Peyer's patch (tissue), 4 donors: ENCODE measurements around the gene BHLHE40. TPM values are rescaled to one million over a fixed set of nuclear protein-coding genes. Genes with fewer than 3 reads are reported as not detected.
A peak's percentile ranks its signal among the peaks of the same experiment; 100 is the strongest.

Source experiments
- DNase-seq, 3 donors: peaks; one replicate each; pipeline ENCODE4 v3.0.0-alpha.2; 2017 to 2019
- H3K27ac ChIP-seq, 4 donors: fragments of 200-600 bp; sonication (generic); one replicate each; pipeline ENCODE4 v1.5.1; 2016 to 2019
- H3K27me3 ChIP-seq, 2 donors: fragments of 200-600 bp; sonication (generic); one replicate each; pipeline ENCODE4 v1.5.1; 2019
- H3K36me3 ChIP-seq, 3 donors: fragments of 200-600 bp; sonication (generic); one replicate each; pipeline ENCODE4 v1.5.1; 2016 to 2019
- H3K4me1 ChIP-seq, 4 donors: fragments of 200-600 bp; sonication (generic); one replicate each; pipeline ENCODE4 v1.5.1; 2016 to 2019
- H3K4me3 ChIP-seq, 4 donors: fragments of 200-600 bp; sonication (generic); 1 replicate in 3 of 4; 2 replicates in 1 of 4; pipeline ENCODE4 v1.5.1; 2016 to 2019; ENCODE audit warnings: mild to moderate bottlenecking in 1 of 4
- H3K9me3 ChIP-seq, 4 donors: fragments of 200-600 bp; sonication (generic); one replicate each; pipeline ENCODE4 v1.5.1; 2016 to 2019; ENCODE audit warnings: mild to moderate bottlenecking in 1 of 4
- CTCF ChIP-seq, 6 experiments: fragments of 450-650 bp in 4 of 6; fragments of 200-600 bp in 2 of 6; sonication (generic) in 1 of 6; IDR thresholded peaks; one replicate each; pipeline ENCODE4 v1.5.1; 2017 to 2019; ENCODE audit warnings: antibody characterized with exemption in 6 of 6, mild to moderate bottlenecking in 3 of 6, moderate library complexity in 1 of 6
- POLR2A ChIP-seq, 2 donors: fragments of 450-650 bp; IDR thresholded peaks; one replicate each; pipeline ENCODE4 v1.5.1; 2017; ENCODE audit warnings: antibody characterized with exemption in 2 of 2, mild to moderate bottlenecking in 2 of 2, moderate library complexity in 2 of 2
- total RNA-seq, 4 donors: library from RNA; depleted of rRNA; stranded (reverse); fragments of >200 nt; gene quantifications; one replicate each; pipeline ENCODE4 v1.1.0, GENCODE V29; 2016

The BHLHE40 gene
- total RNA-seq = 10 to 100 TPM; 20.3 to 78.4 (median 44.3) TPM

- Histone ChIP-seq H3K4me1 (peaks cover 0 to 41% (median 3%) of the 10 kb centered on the region in 4 donors), H3K27me3 (no peaks in the 10 kb centered on the region), H3K9me3 (no peaks in the 10 kb centered on the region), H3K36me3 (peaks cover 0 to 10% (median 0%) of the 10 kb centered on the region in 3 donors), H3K27ac (peak within 1 kb of the TSS; percentile 95 to 100 (median 99)), H3K4me3 (peak within 1 kb of the TSS; percentile 75 to 97 (median 90))
- no peak for TF ChIP-seq CTCF (IDR thresholded peaks at IDR 0.05)
- peak; percentile 79 to 86 for TF ChIP-seq POLR2A (IDR thresholded peaks at IDR 0.05)
- DNase-seq = peak in 1 of 3 donors; percentile 63
These were observed at the start of gene BHLHE40 for GRCh38 chr3:4979428-4980228. BHLHE40 (plus strand) TSS chr3:4979437; CDS start chr3:4979719, 282 bp downstream.

- no peaks in the 10 kb centered on the region for H3K4me1 ChIP-seq
- H3K9me3 ChIP-seq = no peaks in the 10 kb centered on the region
- H3K27me3 ChIP-seq = no peaks in the 10 kb centered on the region
- no peaks in the 10 kb centered on the region for H3K36me3 ChIP-seq
- TF ChIP-seq CTCF (IDR thresholded peaks at IDR 0.05) (peak in 1 of 6 experiments; percentile 5), POLR2A (IDR thresholded peaks at IDR 0.05) (no peak)
- no peak for DNase-seq
- H3K27ac ChIP-seq = no peak overlapping the region
- no peak overlapping the region for H3K4me3 ChIP-seq
These were observed 48.7 kb upstream of the BHLHE40 start for GRCh38 chr3:4930501-4930900.

- Histone ChIP-seq H3K9me3 (no peaks in the 10 kb centered on the region), H3K27ac (no peak overlapping the region), H3K4me1 (no peaks in the 10 kb centered on the region), H3K4me3 (no peak overlapping the region), H3K27me3 (no peaks in the 10 kb centered on the region), H3K36me3 (no peaks in the 10 kb centered on the region)
- TF ChIP-seq POLR2A (IDR thresholded peaks at IDR 0.05) = no peak
- no peak for TF ChIP-seq CTCF (IDR thresholded peaks at IDR 0.05)
- no peak for DNase-seq
These were observed 45.2 kb upstream of the BHLHE40 start for GRCh38 chr3:4934050-4934449.

- Histone ChIP-seq H3K9me3 (no peaks in the 10 kb centered on the region), H3K27ac (no peak overlapping the region), H3K4me1 (no peaks in the 10 kb centered on the region), H3K4me3 (no peak overlapping the region), H3K27me3 (no peaks in the 10 kb centered on the region), H3K36me3 (no peaks in the 10 kb centered on the region)
- DNase-seq = no peak
- no peak for TF ChIP-seq CTCF (IDR thresholded peaks at IDR 0.05)
These were observed 43.9 kb upstream of the BHLHE40 start for GRCh38 chr3:4935347-4935746.

GRCh38 chr3:4936982-4937614 lies 42.1 kb upstream of the BHLHE40 start:
- no peaks in the 10 kb centered on the region for H3K9me3 ChIP-seq
- no peaks in the 10 kb centered on the region for H3K4me1 ChIP-seq
- no peaks in the 10 kb centered on the region for H3K36me3 ChIP-seq
- H3K27ac ChIP-seq = no peak overlapping the region
- H3K27me3 ChIP-seq = no peaks in the 10 kb centered on the region
- no peak for DNase-seq
- H3K4me3 ChIP-seq = no peak overlapping the region
- no peak for TF ChIP-seq CTCF (IDR thresholded peaks at IDR 0.05)
- no peak for TF ChIP-seq POLR2A (IDR thresholded peaks at IDR 0.05)
